DOHH2 (cell line): Measurements from ENCODE around the gene NCKAP5.

ENCODE experiments used
- CTCF ChIP-seq: fragments of 200-600 bp; sonication (generic); IDR thresholded peaks from one replicate; pipeline ENCODE4 v1.5.1; 2014; ENCODE audit warnings: antibody characterized with exemption, mild to moderate bottlenecking, low read depth, low read length; ENCODE audit not compliant: poor library complexity, severe bottlenecking
- EZH2phosphoT487 ChIP-seq: fragments of 200-600 bp; sonication (generic); IDR thresholded peaks from 2 replicates; pipeline ENCODE4 v1.6.1; 2017; ENCODE audit warnings: borderline replicate concordance, mild to moderate bottlenecking, antibody characterized with exemption, low read length, moderate library complexity, mixed read lengths

- TF ChIP-seq CTCF = no peak
- TF ChIP-seq EZH2phosphoT487 = no peak
These were observed 708.7 kb downstream of the NCKAP5 start for GRCh38 chr2:132859590-132859989.
